KMS-11 (cell line): ENCODE measurements around the gene ADGRD2.

Source experiments
- H2AFZ ChIP-seq: fragments of 200-600 bp; sonication (generic); 2 replicates; pipeline ENCODE4 v1.6.1; 2016; ENCODE audit warnings: antibody characterized with exemption, mixed run types, low read depth
- H3K27ac ChIP-seq: fragments of 200-600 bp; sonication (generic); 2 replicates; pipeline ENCODE4 v1.6.1; 2016; ENCODE audit warnings: mild to moderate bottlenecking, mixed run types
- H3K27me3 ChIP-seq: fragments of 200-600 bp; sonication (generic); 2 replicates; pipeline ENCODE4 v1.6.1; 2017; ENCODE audit warnings: mild to moderate bottlenecking, low read depth, mixed run types, moderate library complexity; ENCODE audit not compliant: insufficient read depth
- H3K36me3 ChIP-seq: fragments of 200-600 bp; sonication (generic); 2 replicates; pipeline ENCODE4 v1.6.1; 2017; ENCODE audit warnings: mild to moderate bottlenecking, mixed run types; ENCODE audit not compliant: insufficient read depth
- H3K4me1 ChIP-seq: fragments of 200-600 bp; sonication (generic); 2 replicates; pipeline ENCODE4 v1.6.1; 2016; ENCODE audit warnings: mild to moderate bottlenecking, low read depth, mixed run types; ENCODE audit not compliant: poor library complexity, severe bottlenecking
- H3K4me2 ChIP-seq: fragments of 200-600 bp; sonication (generic); 2 replicates; pipeline ENCODE4 v1.7.0; 2016; ENCODE audit warnings: mild to moderate bottlenecking, mixed run types
- H3K4me3 ChIP-seq: fragments of 200-600 bp; sonication (generic); IDR thresholded peaks from 2 replicates; pipeline ENCODE4 v1.6.1; 2017; ENCODE audit warnings: low read depth, low read length, mixed read lengths; ENCODE audit not compliant: insufficient read depth
- H3K79me2 ChIP-seq: fragments of 200-600 bp; sonication (generic); 2 replicates; pipeline ENCODE4 v1.6.1; 2016; ENCODE audit warnings: low read depth, mixed run types; ENCODE audit not compliant: insufficient read depth
- H3K9ac ChIP-seq: fragments of 200-600 bp; sonication (generic); 2 replicates; pipeline ENCODE4 v1.6.1; 2016; ENCODE audit warnings: mild to moderate bottlenecking, mixed run types
- H4K20me1 ChIP-seq: fragments of 200-600 bp; sonication (generic); 2 replicates; pipeline ENCODE4 v1.6.1; 2016; ENCODE audit warnings: mild to moderate bottlenecking, mixed run types; ENCODE audit not compliant: insufficient read depth
- TF ChIP-seq, protein P1 (sequence below): fragments of 200-600 bp; sonication (generic); conservative IDR thresholded peaks from 2 replicates; pipeline ENCODE4 v1.6.1; 2017; ENCODE audit warnings: low read depth, mild to moderate bottlenecking, antibody characterized with exemption, low read length, moderate library complexity, mixed read lengths

The ADGRD2 gene

DNA sequence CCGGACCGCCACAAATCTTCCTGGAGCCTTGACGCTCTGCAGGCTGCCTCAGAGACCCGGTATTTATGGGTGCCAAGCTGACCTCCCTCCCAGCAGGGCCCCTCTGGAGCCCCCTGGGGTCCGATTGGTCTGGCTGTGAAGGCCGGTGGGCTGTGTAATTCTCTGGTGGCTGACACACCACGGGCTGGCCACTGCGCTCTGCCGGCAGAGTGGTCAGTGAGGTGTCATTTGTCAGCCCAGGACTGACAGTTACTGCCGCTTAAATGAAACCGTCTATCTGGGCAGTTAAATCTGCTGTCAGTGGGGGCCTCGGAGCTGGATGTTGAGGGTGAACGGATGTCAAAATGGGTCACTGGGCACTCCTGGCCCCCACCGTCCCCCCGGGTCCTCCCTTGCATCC, 46.2 kb downstream of the ADGRD2 start:
- Histone ChIP-seq H3K27me3 (peaks cover 21% of the 10 kb centered on the region; the same call in 1 of the 2 replicates), H3K27ac (no peak overlapping the region), H2AFZ (no peak overlapping the region), H3K79me2 (no peaks in the 10 kb centered on the region), H3K4me3 (no peak overlapping the region), H4K20me1 (no peaks in the 10 kb centered on the region), H3K9ac (no peak overlapping the region), H3K4me1 (no peaks in the 10 kb centered on the region), H3K36me3 (no peaks in the 10 kb centered on the region), H3K4me2 (no peak overlapping the region)
- TF ChIP-seq, protein P1, sequence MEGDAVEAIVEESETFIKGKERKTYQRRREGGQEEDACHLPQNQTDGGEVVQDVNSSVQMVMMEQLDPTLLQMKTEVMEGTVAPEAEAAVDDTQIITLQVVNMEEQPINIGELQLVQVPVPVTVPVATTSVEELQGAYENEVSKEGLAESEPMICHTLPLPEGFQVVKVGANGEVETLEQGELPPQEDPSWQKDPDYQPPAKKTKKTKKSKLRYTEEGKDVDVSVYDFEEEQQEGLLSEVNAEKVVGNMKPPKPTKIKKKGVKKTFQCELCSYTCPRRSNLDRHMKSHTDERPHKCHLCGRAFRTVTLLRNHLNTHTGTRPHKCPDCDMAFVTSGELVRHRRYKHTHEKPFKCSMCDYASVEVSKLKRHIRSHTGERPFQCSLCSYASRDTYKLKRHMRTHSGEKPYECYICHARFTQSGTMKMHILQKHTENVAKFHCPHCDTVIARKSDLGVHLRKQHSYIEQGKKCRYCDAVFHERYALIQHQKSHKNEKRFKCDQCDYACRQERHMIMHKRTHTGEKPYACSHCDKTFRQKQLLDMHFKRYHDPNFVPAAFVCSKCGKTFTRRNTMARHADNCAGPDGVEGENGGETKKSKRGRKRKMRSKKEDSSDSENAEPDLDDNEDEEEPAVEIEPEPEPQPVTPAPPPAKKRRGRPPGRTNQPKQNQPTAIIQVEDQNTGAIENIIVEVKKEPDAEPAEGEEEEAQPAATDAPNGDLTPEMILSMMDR = no peak

GRCh38 chr9:124497441-124497840, 47.2 kb downstream of the ADGRD2 start:
- TF ChIP-seq, protein P1 = no peak
- Histone ChIP-seq H3K9ac (no peak overlapping the region), H3K27ac (no peak overlapping the region), H4K20me1 (no peaks in the 10 kb centered on the region), H3K4me2 (no peak overlapping the region), H3K79me2 (no peaks in the 10 kb centered on the region), H3K4me3 (no peak overlapping the region), H3K4me1 (no peaks in the 10 kb centered on the region), H2AFZ (no peak overlapping the region), H3K36me3 (no peaks in the 10 kb centered on the region), H3K27me3 (peaks cover 21% of the 10 kb centered on the region; the same call in 1 of the 2 replicates)

GRCh38 chr9:124498040-124498439, 47.8 kb downstream of the ADGRD2 start:
- Histone ChIP-seq H4K20me1 (no peaks in the 10 kb centered on the region), H3K36me3 (no peaks in the 10 kb centered on the region), H3K4me2 (no peak overlapping the region), H2AFZ (no peak overlapping the region), H3K4me3 (no peak overlapping the region), H3K27me3 (peaks cover 21% of the 10 kb centered on the region; the same call in 1 of the 2 replicates), H3K4me1 (no peaks in the 10 kb centered on the region), H3K27ac (no peak overlapping the region), H3K9ac (no peak overlapping the region), H3K79me2 (no peaks in the 10 kb centered on the region)
- TF ChIP-seq, protein P1 = no peak

- H4K20me1 ChIP-seq = no peaks in the 10 kb centered on the region
- H3K4me1 ChIP-seq = no peaks in the 10 kb centered on the region
- no peak overlapping the region for H3K4me2 ChIP-seq
These were observed 48.4 kb downstream of the ADGRD2 start for GRCh38 chr9:124498499-124499146.

More at GRCh38 chr9:124498499-124499146, 48.4 kb downstream of the ADGRD2 start:
- Histone ChIP-seq H3K27me3 (peaks cover 17% of the 10 kb centered on the region; the same call in 1 of the 2 replicates), H3K4me3 (no peak overlapping the region), H3K36me3 (no peaks in the 10 kb centered on the region), H3K79me2 (no peaks in the 10 kb centered on the region), H3K27ac (no peak overlapping the region), H3K9ac (no peak overlapping the region), H2AFZ (no peak overlapping the region)
- TF ChIP-seq, protein P1 = no peak
